H1 (cell line): ENCODE results near the gene FOXG1. TPM values are rescaled to one million over a fixed set of nuclear protein-coding genes. Genes with fewer than 3 reads are reported as not detected.

Experiments
- CTCF ChIA-PET: fragments of 300-600 bp; sonication (Branson Sonifier 250); formaldehyde crosslinking; loops from one replicate; lab custom pipeline; 2021; ENCODE audit not compliant: partially characterized antibody; lab: Charles Lee
- POLR2A ChIA-PET: fragments of 300-600 bp; sonication (Branson Sonifier 250); formaldehyde crosslinking; loops from one replicate; lab custom pipeline; 2021; ENCODE audit warnings: inconsistent platforms; ENCODE audit not compliant: partially characterized antibody; lab: Charles Lee
- DNase-seq, 2 experiments: peaks; one replicate each; pipeline versions ENCODE4 v3.0.0 to v3.0.0-alpha.2; 2010 to 2022; ENCODE audit warnings: low spot score in 2 of 2, low read depth in 1 of 2, mixed read lengths in 1 of 2
- FAIRE-seq: peaks from 2 replicates; lab custom pipeline; 2011; peaks lifted over from hg19 to GRCh38; lab: Jason Lieb, UNC
- H2AFZ ChIP-seq: 2 replicates; pipeline ENCODE4 v1.8.1; 2012; ENCODE audit warnings: low read length, inconsistent platforms
- H2AK5ac ChIP-seq: 2 replicates; pipeline ENCODE4 v1.6.1; 2013; ENCODE audit warnings: low read depth, low read length
- H2BK120ac ChIP-seq: replicated peaks from 2 replicates; pipeline ENCODE3; 2013; ENCODE audit warnings: low read depth, low read length, inconsistent platforms
- H2BK12ac ChIP-seq: 2 replicates; pipeline ENCODE4 v1.6.1; 2013; ENCODE audit warnings: low read depth, low read length
- H2BK15ac ChIP-seq: 2 replicates; pipeline ENCODE4 v1.6.1; 2013; ENCODE audit warnings: low read length
- H2BK20ac ChIP-seq: 2 replicates; pipeline ENCODE4 v1.6.1; 2013; ENCODE audit warnings: low read length
- H2BK5ac ChIP-seq: 2 replicates; pipeline ENCODE4 v1.6.1; 2013; ENCODE audit warnings: low read depth, low read length
- H3K14ac ChIP-seq: 2 replicates; pipeline ENCODE4 v1.6.1; 2013; ENCODE audit warnings: inconsistent platforms; ENCODE audit not compliant: insufficient read length
- H3K18ac ChIP-seq: 2 replicates; pipeline ENCODE4 v1.6.1; 2013; ENCODE audit warnings: low read length; ENCODE audit errors: extremely low read depth
- H3K23ac ChIP-seq: 2 replicates; pipeline ENCODE4 v1.6.1; 2013; ENCODE audit warnings: inconsistent platforms; ENCODE audit not compliant: insufficient read length
- H3K23me2 ChIP-seq: 2 replicates; pipeline ENCODE4 v1.6.1; 2013; ENCODE audit warnings: low read depth, low read length
- H3K27ac ChIP-seq: 2 replicates; pipeline ENCODE4 v1.6.1; 2011; ENCODE audit warnings: low read depth, low read length, inconsistent platforms
- H3K27me3 ChIP-seq, 4 experiments: replicated peaks in 1 of 4; 1 replicate in 1 of 4; 2 replicates in 3 of 4; pipeline versions ENCODE4 v1.6.1 to v1.8.1; 2011 to 2013; ENCODE audit warnings: low read length in 3 of 4, mild to moderate bottlenecking in 3 of 4, inconsistent platforms in 2 of 4, mixed read lengths in 2 of 4, moderate library complexity in 1 of 4; ENCODE audit not compliant: control insufficient read depth in 3 of 4, insufficient read depth in 3 of 4; ENCODE audit errors: extremely low read depth in 1 of 4
- H3K36me3 ChIP-seq, 4 experiments: 2 replicates each; pipeline versions ENCODE4 v1.6.1 to v1.8.1; 2011 to 2013; ENCODE audit warnings: mild to moderate bottlenecking in 4 of 4, low read length in 3 of 4, moderate library complexity in 2 of 4, control low read depth in 1 of 4, inconsistent platforms in 1 of 4; ENCODE audit not compliant: insufficient read depth in 4 of 4, control insufficient read depth in 2 of 4
- H3K4ac ChIP-seq: replicated peaks from 2 replicates; pipeline ENCODE3; 2013; ENCODE audit warnings: low read length, low read depth, mixed read lengths, inconsistent platforms; ENCODE audit not compliant: insufficient read length
- H3K4me1 ChIP-seq, 4 experiments: replicated peaks in 1 of 4; 1 replicate in 1 of 4; 2 replicates in 3 of 4; pipeline versions ENCODE4 v1.6.1 to v1.8.1; 2011 to 2013; ENCODE audit warnings: low read length in 3 of 4, inconsistent platforms in 2 of 4, mixed read lengths in 1 of 4; ENCODE audit not compliant: insufficient read depth in 4 of 4, control insufficient read depth in 3 of 4
- H3K4me2 ChIP-seq, 2 experiments: 2 replicates each; pipeline versions ENCODE4 v1.6.1 to v1.8.1; 2011 to 2013; ENCODE audit warnings: low read depth in 2 of 2, low read length in 2 of 2, control low read depth in 1 of 2, inconsistent platforms in 1 of 2, mild to moderate bottlenecking in 1 of 2; ENCODE audit not compliant: insufficient read depth in 1 of 2
- H3K4me3 ChIP-seq, 4 experiments: fragments of 200-600, 300-600 bp in 1 of 4; sonication (generic), shearing (Covaris generic), sonication (Bioruptor Twin) in 1 of 4; 2 replicates each; pipeline versions ENCODE4 v1.5.1 to v1.8.1; 2011 to 2016; ENCODE audit warnings: low read length in 4 of 4, low read depth in 3 of 4, control low read depth in 2 of 4, inconsistent platforms in 2 of 4, mild to moderate bottlenecking in 2 of 4, mixed read lengths in 1 of 4, moderate library complexity in 1 of 4; ENCODE audit not compliant: insufficient read depth in 2 of 4; ENCODE audit errors: extremely low read depth in 1 of 4
- H3K56ac ChIP-seq: replicated peaks from 2 replicates; pipeline ENCODE3; 2013; ENCODE audit warnings: low read depth, mild to moderate bottlenecking, mixed read lengths, low read length, inconsistent platforms; ENCODE audit not compliant: insufficient read length
- H3K79me1 ChIP-seq: 2 replicates; pipeline ENCODE4 v1.6.1; 2013; ENCODE audit warnings: low read depth, low read length, control low read depth
- H3K79me2 ChIP-seq, 2 experiments: 2 replicates each; pipeline versions ENCODE4 v1.6.1 to v1.8.1; 2012 to 2013; ENCODE audit warnings: low read length in 2 of 2, mild to moderate bottlenecking in 2 of 2, inconsistent platforms in 1 of 2; ENCODE audit not compliant: insufficient read depth in 2 of 2, control insufficient read depth in 1 of 2
- H3K9ac ChIP-seq, 4 experiments: replicated peaks in 1 of 4; 1 replicate in 1 of 4; 2 replicates in 3 of 4; pipeline versions ENCODE4 v1.6.1 to v1.8.1; 2011 to 2013; ENCODE audit warnings: low read depth in 3 of 4, low read length in 3 of 4, control low read depth in 2 of 4, mild to moderate bottlenecking in 2 of 4, moderate library complexity in 2 of 4, inconsistent platforms in 1 of 4; ENCODE audit errors: extremely low read depth in 1 of 4
- H3K9me3 ChIP-seq, 2 experiments: 2 replicates each; pipeline versions ENCODE4 v1.6.1 to v1.8.1; 2012 to 2013; ENCODE audit warnings: mild to moderate bottlenecking in 2 of 2, moderate library complexity in 2 of 2, control low read depth in 1 of 2, inconsistent platforms in 1 of 2, low read depth in 1 of 2, low read length in 1 of 2, mixed read lengths in 1 of 2; ENCODE audit not compliant: insufficient read depth in 2 of 2
- H4K20me1 ChIP-seq, 2 experiments: replicated peaks in 1 of 2; 2 replicates each; pipeline versions ENCODE3 to v1.8.1; 2011 to 2013; ENCODE audit warnings: inconsistent platforms in 2 of 2, low read length in 2 of 2, mild to moderate bottlenecking in 1 of 2; ENCODE audit not compliant: insufficient read depth in 2 of 2, control insufficient read depth in 1 of 2
- H4K5ac ChIP-seq: 2 replicates; pipeline ENCODE4 v1.6.1; 2013; ENCODE audit warnings: low read length, low read depth, mixed read lengths, inconsistent platforms; ENCODE audit not compliant: insufficient read length
- H4K8ac ChIP-seq: 2 replicates; pipeline ENCODE4 v1.8.0; 2013; ENCODE audit warnings: mild to moderate bottlenecking, moderate library complexity, low read length, inconsistent platforms; ENCODE audit not compliant: insufficient read depth; ENCODE audit errors: extremely low read depth
- H4K91ac ChIP-seq: replicated peaks from 2 replicates; pipeline ENCODE3; 2013; ENCODE audit warnings: low read length, mixed read lengths, inconsistent platforms; ENCODE audit not compliant: insufficient read length
- BACH1 ChIP-seq: IDR thresholded peaks from 2 replicates; pipeline ENCODE4 v1.6.1; 2012; ENCODE audit warnings: low read length, improper control_type of control experiment
- BCL11A ChIP-seq, 2 experiments: IDR thresholded peaks; one replicate each; pipeline ENCODE4 v1.6.1; 2011; ENCODE audit warnings: low read depth in 2 of 2, low read length in 2 of 2, mild to moderate bottlenecking in 2 of 2
- BRCA1 ChIP-seq: IDR thresholded peaks from 2 replicates; pipeline ENCODE4 v1.6.1; 2012; ENCODE audit warnings: low read depth, low read length, improper control_type of control experiment
- CBX8 ChIP-seq: fragments of 300-800, 300-1000 bp; sonication (generic); IDR thresholded peaks from 2 replicates; pipeline ENCODE4 v1.7.1; 2016; ENCODE audit warnings: low read depth, low read length, borderline replicate concordance
- CEBPB ChIP-seq: IDR thresholded peaks from 2 replicates; pipeline ENCODE4 v1.6.1; 2012; ENCODE audit warnings: low read depth, low read length
- E2F6 ChIP-seq: IDR thresholded peaks from 2 replicates; pipeline ENCODE4 v1.6.1; 2012; ENCODE audit warnings: inconsistent platforms
- HDAC6 ChIP-seq: IDR thresholded peaks from one replicate; pipeline ENCODE4 v1.7.1; 2012; ENCODE audit warnings: low read depth, mild to moderate bottlenecking, inconsistent platforms, low read length, moderate library complexity
- NANOG ChIP-seq: IDR thresholded peaks from 2 replicates; pipeline ENCODE4 v1.6.1; 2011; ENCODE audit warnings: low read length, low read depth, mild to moderate bottlenecking, inconsistent platforms; ENCODE audit not compliant: insufficient read depth, poor library complexity, severe bottlenecking
- PHF8 ChIP-seq: fragments of 200-600 bp; sonication (generic); conservative IDR thresholded peaks from 2 replicates; pipeline ENCODE4 v1.7.1; 2012; ENCODE audit warnings: low read depth, mild to moderate bottlenecking, inconsistent platforms, low read length, moderate library complexity
- RFX5 ChIP-seq: IDR thresholded peaks from 2 replicates; pipeline ENCODE4 v1.6.1; 2011; ENCODE audit warnings: low read depth, low read length, improper control_type of control experiment, borderline replicate concordance
- SP1 ChIP-seq: IDR thresholded peaks from 2 replicates; pipeline ENCODE4 v1.6.1; 2011; ENCODE audit warnings: low read depth, low read length
- SUZ12 ChIP-seq: fragments of 200-600 bp; sonication (generic); IDR thresholded peaks from 2 replicates; pipeline ENCODE4 v1.6.1; 2012; ENCODE audit warnings: mild to moderate bottlenecking, inconsistent platforms, low read length, moderate library complexity, mixed read lengths
- TEAD4 ChIP-seq: IDR thresholded peaks from 2 replicates; pipeline ENCODE4 v1.6.1; 2012; ENCODE audit warnings: low read depth, low read length, inconsistent platforms, mixed read lengths
- ZNF274 ChIP-seq: IDR thresholded peaks from 2 replicates; pipeline ENCODE4 v1.7.0; 2012; ENCODE audit warnings: low read length, borderline replicate concordance; ENCODE audit errors: extremely low read depth
- WGBS, 2 experiments: shearing (Covaris generic) in 1 of 2; methylation state at CpG; one replicate each; pipeline versions ENCODE4 v1.1.6 to v1.1.7; 2013 to 2015; ENCODE audit warnings: low lambda C conversion rate in 2 of 2, mixed read lengths in 2 of 2, inconsistent platforms in 1 of 2, low coverage in 1 of 2, missing lambda C conversion rate in 1 of 2; ENCODE audit not compliant: insufficient replicate concordance in 2 of 2, insufficient coverage in 1 of 2, insufficient read length in 1 of 2; ENCODE audit errors: extremely low coverage in 1 of 2, missing lambda C conversion rate in 1 of 2; 5-methylcytosine and 5-hydroxymethylcytosine counted together
- polyA plus RNA-seq, 7 experiments: library from polyadenylated mRNA; depleted of rRNA in 3 of 7; stranded (reverse) in 5 of 7; unstranded in 2 of 7; fragments of >200 nt in 5 of 7; fragments of 200-250 nt in 2 of 7; gene quantifications; 1 replicate in 5 of 7; 2 replicates in 1 of 7; 4 replicates in 1 of 7; pipeline versions ENCODE4 v1.2.1 to v1.2.3, GENCODE V29; 2011 to 2013; ENCODE audit warnings: missing spikeins in 2 of 7, mixed read lengths in 2 of 7
- total RNA-seq: library from RNA; stranded (reverse); fragmentation: NEBNext Ultra II Directional; extraction: Animal tissue kit (Norgen Biotek cat#: 25700); gene quantifications from 2 replicates; pipeline ENCODE4 v1.2.1, GENCODE V29; 2021

Gene FOXG1
- total and polyA plus RNA-seq, 2 of the 8 experiments (the other 6 are each of a cell fraction or from before 2014, with no cell fraction given) = 0.03 to 0.24 TPM

GRCh38 chr14:28745176-28745575 lies 21.4 kb upstream of the FOXG1 start:
- FAIRE-seq (no peak), DNase-seq (no peak)
- H2BK20ac ChIP-seq = no peak overlapping the region
- H3K27ac ChIP-seq = no peak overlapping the region
- no peak overlapping the region for H2BK15ac ChIP-seq
- no peak overlapping the region for H4K8ac ChIP-seq
- WGBS, 2 experiments = 81% methylated on average over 1 of the region's 1 CpG; no CpG with 5 or more reads in 1 of the 2 experiments
- H3K4me2 ChIP-seq = no peak overlapping the region
- no peak overlapping the region for H2AK5ac ChIP-seq
- H3K18ac ChIP-seq = no peak overlapping the region
- no peak for TF ChIP-seq HDAC6
- TF ChIP-seq E2F6 = no peak
- no peak for TF ChIP-seq SUZ12
- no peak for TF ChIP-seq CBX8
- no peak for TF ChIP-seq CEBPB
- TF ChIP-seq BACH1 = no peak
- no peak for TF ChIP-seq SP1
- TF ChIP-seq PHF8 = no peak
- no peak for TF ChIP-seq BRCA1
- no peak for TF ChIP-seq BCL11A (IDR thresholded peaks at IDR 0.05; ENCODE audit: low read depth in 2 of 2, low read length in 2 of 2)
- no peak for TF ChIP-seq NANOG
- TF ChIP-seq ZNF274 = no peak
- TF ChIP-seq TEAD4 = no peak
- TF ChIP-seq RFX5 = no peak
- no peak overlapping the region for H2BK12ac ChIP-seq
- H4K20me1 ChIP-seq = no peaks in the 10 kb centered on the region
- no peak overlapping the region for H3K4me3 ChIP-seq
- no peak overlapping the region for H3K56ac ChIP-seq
- ChIA-PET POLR2A (interaction anchor here (0.6 kb wide), 1 partner anchor 12 kb away, joined by 3 read pairs; no protein-coding TSS in a partner anchor), CTCF (interaction anchor here (0.8 to 1.7 kb wide), 5 partner anchors 9 to 784 kb away, joined by 3 to 9 read pairs (median 4); no protein-coding TSS in a partner anchor)
- H3K23ac ChIP-seq = no peak overlapping the region
- H3K9me3 ChIP-seq = peaks cover 0 to 4% of the 10 kb centered on the region in 2 experiments; a peak in 1 of 4 replicates
- no peak overlapping the region for H4K5ac ChIP-seq
- H2BK120ac ChIP-seq = no peak overlapping the region
- H3K4me1 ChIP-seq = no peaks in the 10 kb centered on the region
- H4K91ac ChIP-seq = no peak overlapping the region
- peaks cover 2% of the 10 kb centered on the region; the same call in 1 of the 2 replicates for H3K23me2 ChIP-seq
- no peaks in the 10 kb centered on the region for H3K79me2 ChIP-seq
- no peak overlapping the region for H2BK5ac ChIP-seq
- H3K4ac ChIP-seq = no peak overlapping the region
- no peaks in the 10 kb centered on the region for H3K79me1 ChIP-seq
- no peaks in the 10 kb centered on the region for H3K27me3 ChIP-seq
- H3K9ac ChIP-seq = no peak overlapping the region
- H2AFZ ChIP-seq = no peak overlapping the region; the same call in 1 of the 2 replicates
- no peaks in the 10 kb centered on the region for H3K36me3 ChIP-seq
- H3K14ac ChIP-seq = no peak overlapping the region
